GM19455 (cell line): ENCODE data around the gene CCDC40.
"Not testable (repeated sequence)": the region's sequence is repeated elsewhere in the genome, so short reads cannot be mapped to it uniquely, and the experiment has no call there.

Experiments used
- ATAC-seq: cut with Tn5 transposase; IDR thresholded peaks from one replicate; pipeline ENCODE4 v1.9.1; 2021; ENCODE audit not compliant: unreplicated experiment

Gene CCDC40

GRCh38 chr17:80035937-80036714 lies at the start of gene CCDC40:
Gene CCDC40, plus strand, starts transcription at chr17:80036642. Its CDS starts 21 bp downstream, at chr17:80036663.
- ATAC-seq: peak; percentile 61

- ATAC-seq: no peak
Measured at GRCh38 chr17:79987187-79987934, 49.1 kb upstream of the CCDC40 start.

DNA sequence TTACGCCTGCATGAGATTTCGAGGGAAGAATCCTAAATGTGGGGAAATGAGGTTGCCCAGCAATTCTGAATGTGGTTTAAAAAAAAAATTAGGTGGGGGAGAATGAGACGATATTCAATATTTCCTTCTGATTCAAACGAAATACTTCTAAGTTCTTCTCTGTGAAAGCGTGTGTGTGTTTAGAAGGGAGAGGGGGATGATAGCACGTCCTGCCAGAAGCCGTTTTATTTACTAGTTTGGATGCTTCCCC lies 48.6 kb upstream of the CCDC40 start:
- no peak for ATAC-seq

DNA sequence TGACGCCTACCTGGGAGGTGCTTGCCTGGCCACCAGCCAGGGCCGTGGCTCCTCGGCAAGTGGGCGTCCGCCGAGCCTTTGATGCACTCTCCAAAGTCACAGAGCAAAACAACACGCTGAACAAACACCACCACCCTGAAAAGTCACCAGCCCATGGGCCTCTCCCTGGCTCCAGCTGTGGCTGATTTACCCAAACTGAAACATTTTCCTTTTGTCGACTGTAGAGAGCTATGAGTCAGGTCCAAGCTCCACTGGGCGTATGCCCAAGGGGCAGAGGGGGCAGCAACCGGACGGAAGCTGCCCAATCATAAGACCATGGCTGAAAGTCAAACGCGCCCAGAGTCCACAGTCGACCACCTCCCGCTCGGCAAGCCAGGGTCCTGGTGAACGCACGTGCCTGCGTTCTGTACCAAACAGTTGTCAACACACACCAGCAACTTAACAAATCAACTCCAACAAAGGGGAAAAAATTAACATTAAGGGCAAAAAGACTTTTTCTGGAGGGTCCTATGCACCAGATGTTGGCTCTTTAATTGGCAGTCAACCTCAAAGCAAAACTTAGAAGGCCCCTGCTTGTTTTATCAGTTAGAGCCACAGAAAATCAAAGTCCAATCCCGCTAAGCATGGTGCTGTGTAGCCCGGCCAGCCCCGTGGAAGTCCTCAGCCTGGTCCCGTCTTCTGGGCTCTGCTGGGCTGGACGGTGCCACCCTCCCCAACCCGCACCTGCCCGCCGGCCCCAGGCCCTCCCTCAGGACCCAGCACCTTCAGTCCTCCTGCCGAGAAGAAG lies 48.1 kb upstream of the CCDC40 start:
- ATAC-seq: no peak

DNA sequence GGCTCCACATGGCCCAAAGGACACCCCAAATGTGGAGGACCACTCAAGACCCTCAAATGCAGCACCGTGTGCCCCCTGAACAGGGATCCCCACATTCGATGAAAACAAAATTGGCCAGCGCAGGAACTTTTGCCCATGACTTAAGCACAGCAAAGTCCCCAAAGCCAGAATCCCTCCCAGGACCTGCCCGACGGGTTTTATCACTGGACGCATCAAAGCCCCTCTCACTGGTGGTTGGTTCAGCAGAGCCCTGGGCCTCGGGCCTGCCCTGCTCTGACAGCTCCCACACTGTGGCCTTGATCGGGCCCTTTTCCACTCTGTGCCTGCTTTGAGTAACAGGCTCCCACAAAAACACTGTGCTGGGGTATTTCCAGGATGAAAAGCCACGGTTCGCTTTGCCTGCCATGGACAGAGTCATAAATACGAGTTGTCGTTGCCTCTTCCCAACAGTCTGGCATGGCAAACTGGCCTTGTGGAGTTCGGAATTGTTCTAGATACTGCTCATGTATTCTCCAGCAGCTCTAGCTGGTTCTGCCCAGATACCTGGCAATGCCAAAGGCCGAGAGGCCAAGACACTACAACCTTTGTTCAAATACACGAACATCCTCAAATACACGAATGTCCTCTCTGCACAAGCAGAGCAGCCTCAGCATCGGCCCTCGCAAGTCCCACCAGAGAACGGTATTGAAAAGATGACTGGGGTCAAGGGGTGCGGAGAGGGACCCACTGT lies 47.2 kb upstream of the CCDC40 start:
- ATAC-seq: no peak

- ATAC-seq: no peak
Measured at GRCh38 chr17:79990051-79990592, 46.3 kb upstream of the CCDC40 start.

DNA sequence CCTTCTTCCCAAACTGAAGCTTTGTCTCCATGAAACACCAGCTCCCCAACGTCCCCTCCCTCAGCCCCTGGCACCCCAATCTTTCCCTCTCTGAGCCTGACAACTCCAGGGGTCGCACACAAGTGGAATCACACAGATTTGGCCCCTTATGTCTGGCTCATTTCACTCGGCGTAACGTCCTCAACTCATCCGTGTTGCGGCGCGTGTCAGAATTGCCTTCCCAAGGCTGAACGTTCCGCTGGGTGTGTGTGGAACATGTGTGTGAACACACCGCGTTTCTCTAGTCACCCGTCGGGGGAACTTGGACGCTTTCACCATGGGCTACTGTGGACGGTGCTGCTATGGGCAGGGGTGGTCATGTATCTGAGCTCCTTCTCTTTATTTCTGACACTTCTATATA lies 45.7 kb upstream of the CCDC40 start:
- ATAC-seq: no peak

GRCh38 chr17:79991140-79991923 lies 45.1 kb upstream of the CCDC40 start:
- no peak for ATAC-seq

- ATAC-seq: no peak
Measured at GRCh38 chr17:79991924-79992648, 44.4 kb upstream of the CCDC40 start.

- no peak for ATAC-seq
Measured at GRCh38 chr17:79992649-79993389, 43.6 kb upstream of the CCDC40 start.

GRCh38 chr17:79993390-79994227 lies 42.8 kb upstream of the CCDC40 start:
- ATAC-seq: no peak

DNA sequence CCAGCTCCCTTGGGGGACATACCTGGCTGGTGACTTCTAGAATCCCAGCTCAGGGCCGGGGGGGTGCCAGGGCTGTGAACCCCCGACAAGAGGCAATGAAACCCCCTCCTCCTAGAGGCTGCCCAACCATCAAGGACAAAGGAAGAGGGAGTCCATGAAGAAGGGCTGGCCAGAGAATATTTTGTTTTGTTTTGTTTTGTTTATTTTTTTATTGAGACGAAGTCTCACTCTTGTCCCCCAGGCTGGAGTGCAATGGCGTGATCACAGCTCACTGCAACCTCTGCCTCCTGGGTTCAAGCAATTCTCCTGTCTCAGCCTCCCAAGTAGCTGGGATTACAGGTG lies 42.2 kb upstream of the CCDC40 start:
- not testable (repeated sequence) for ATAC-seq

DNA sequence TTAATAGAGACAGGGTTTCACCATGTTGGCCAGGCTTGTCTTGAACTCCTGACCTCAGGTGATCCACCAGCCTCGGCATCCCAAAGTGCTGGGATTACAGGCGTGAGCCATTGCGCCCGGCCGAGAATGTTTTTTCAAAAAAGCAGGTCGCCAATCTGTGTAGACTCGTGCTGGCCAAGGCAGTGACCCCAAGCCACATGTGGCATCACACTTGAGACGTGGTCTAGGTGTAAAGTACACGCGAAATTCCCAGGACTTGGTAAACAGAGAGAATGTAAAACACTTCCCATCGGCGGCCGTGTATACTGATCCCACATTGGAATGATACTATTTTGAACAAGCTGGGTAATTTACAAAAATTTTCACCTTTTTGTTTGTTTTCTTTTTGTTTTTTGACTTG lies 41.8 kb upstream of the CCDC40 start:
- ATAC-seq: no peak

DNA sequence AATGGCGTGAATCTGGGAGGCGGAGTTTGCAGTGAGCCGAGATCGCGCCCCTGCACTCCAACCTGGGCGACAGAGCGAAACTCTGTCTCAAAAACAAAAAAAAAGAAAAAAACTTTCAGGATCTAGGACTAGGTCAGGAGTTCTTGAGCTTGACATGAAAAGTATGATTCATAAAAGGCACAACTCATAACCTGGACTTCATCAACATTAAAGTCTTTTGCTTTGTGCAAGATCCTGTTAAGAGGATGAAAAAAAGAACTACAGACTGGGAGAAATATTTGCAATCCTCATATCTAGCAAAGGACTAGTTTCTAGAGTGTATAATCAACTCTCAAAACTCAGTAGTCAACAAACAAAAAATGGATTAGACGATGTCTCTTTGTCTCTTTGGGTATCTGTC lies 40.7 kb upstream of the CCDC40 start:
- no peak for ATAC-seq

DNA sequence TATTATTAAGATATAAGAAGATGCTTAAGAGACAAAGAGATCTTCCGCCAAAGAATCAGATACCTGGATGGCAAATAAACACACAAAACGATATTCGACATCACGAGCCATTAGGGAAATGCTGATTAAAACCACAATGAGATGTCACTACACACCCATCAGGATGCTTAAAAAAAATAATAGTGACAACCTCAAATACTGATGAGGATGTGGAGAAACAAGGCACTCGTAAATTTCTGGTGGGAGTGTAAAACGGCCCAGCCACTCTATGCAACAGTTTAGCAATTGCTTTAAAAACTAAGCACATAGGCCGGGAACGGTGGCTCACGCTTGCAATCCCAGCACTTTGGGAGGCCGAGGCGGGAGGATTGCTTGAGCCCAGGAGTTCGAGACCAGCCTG lies 40.2 kb upstream of the CCDC40 start:
- ATAC-seq: no peak

DNA sequence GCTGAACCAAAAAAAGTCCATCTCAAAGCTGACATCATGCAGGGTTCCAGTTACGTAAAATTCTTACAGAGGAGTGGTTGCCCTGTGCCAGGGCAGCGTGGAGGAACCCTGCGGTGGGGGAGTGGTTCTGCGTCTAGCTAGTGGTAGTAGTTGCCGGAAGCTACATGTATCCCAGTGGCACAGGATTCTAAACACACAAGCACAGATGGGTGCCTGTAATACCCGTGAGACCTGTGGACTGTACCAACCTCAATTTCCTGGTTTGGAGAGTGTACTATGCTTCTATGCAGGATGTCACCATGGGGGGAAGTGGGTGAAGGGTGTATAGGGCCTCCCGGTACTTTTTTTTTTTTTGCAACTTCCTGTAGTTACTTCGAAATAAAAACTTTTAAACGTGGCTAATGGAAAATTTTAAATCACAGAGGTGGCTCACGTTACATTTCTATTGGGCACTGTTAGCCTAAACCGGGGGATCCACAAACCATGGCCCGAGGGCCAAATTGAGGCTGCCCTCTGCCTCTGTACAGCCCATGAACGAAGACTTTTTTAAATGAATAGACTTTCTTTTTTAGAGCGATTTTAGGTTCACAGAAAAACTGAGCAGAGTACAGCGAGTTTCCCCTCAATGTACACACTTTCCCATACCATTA lies 39.3 kb upstream of the CCDC40 start:
- ATAC-seq: no peak

- no peak for ATAC-seq
Measured at GRCh38 chr17:80000136-80000535, 36.3 kb upstream of the CCDC40 start.
